Measurements from ENCODE around the gene CEP170B.
"Not testable (repeated sequence)": the region's sequence is repeated elsewhere in the genome, so short reads cannot be mapped to it uniquely, and the experiment has no call there.

CEP170B gene

DNA sequence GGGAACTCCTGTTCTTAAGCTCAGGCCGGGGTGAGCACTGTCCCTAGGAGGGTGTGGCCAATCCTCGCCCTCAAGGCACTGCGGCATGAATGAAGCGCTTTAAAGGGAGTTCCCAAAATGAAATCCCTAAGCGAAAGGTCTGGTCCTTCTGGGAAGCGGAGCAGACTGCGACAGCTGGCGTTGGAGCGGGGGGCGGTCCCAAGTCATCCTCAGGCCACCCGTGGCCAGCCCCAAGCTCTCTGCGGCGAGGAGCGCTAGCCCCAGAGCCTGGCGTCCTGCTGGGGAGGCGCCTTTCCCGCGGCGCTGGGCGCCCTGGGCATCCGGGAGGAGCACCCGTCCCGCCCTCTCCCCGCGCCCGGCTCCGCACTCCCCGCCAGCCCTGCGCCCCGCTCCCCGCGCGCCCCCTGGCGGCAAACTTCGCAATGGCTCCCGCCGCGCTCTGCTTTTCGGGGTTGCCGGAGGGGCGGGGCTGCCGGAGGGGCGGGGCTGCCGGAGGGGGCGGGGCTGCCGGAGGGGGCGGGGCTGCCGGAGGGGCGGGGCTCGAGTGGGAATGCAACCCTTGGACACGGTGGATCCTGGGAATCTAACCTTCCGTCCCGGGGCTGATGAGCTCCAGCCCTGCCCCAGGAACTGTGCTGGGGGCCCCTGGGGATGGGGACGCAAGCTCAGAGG is 38.7 kb upstream of the CEP170B start:
- FAIRE-seq (peak; percentile 93), DNase-seq (ENCODE audit: insufficient read length) (peak; percentile 97)
- no peak for TF ChIP-seq POLR2A (IDR thresholded peaks at IDR 0.05; ENCODE audit: low read depth, low read length)
- TF ChIP-seq POLR2AphosphoS5 (IDR thresholded peaks at IDR 0.05; ENCODE audit: low read depth, low read length): no peak
- TF ChIP-seq TAF1 (IDR thresholded peaks at IDR 0.05; ENCODE audit: borderline replicate concordance, low read depth, low read length): no peak

DNA sequence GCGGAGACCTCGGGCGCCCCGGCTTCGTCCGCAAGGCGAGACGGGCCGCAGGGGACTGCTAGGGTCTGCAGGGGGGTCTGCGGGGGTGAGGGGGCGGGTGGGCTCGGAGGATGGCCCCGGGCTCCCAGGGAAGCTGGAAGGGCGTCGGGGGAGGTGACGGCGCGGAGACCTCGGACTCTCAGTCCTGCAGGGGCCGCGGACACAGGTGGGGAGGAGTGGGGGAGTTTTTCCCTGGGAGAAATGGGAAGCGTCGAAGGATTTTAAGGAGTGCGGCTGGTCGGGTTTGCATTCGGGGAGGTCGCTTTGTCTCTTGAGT is 38.2 kb upstream of the CEP170B start:
- FAIRE-seq: no peak
- TF ChIP-seq POLR2AphosphoS5 (IDR thresholded peaks at IDR 0.05; ENCODE audit: low read depth, low read length) (no peak), TAF1 (IDR thresholded peaks at IDR 0.05; ENCODE audit: borderline replicate concordance, low read depth, low read length) (no peak), POLR2A (IDR thresholded peaks at IDR 0.05; ENCODE audit: low read depth, low read length) (no peak)
- no peak for DNase-seq (ENCODE audit: insufficient read length)

DNA sequence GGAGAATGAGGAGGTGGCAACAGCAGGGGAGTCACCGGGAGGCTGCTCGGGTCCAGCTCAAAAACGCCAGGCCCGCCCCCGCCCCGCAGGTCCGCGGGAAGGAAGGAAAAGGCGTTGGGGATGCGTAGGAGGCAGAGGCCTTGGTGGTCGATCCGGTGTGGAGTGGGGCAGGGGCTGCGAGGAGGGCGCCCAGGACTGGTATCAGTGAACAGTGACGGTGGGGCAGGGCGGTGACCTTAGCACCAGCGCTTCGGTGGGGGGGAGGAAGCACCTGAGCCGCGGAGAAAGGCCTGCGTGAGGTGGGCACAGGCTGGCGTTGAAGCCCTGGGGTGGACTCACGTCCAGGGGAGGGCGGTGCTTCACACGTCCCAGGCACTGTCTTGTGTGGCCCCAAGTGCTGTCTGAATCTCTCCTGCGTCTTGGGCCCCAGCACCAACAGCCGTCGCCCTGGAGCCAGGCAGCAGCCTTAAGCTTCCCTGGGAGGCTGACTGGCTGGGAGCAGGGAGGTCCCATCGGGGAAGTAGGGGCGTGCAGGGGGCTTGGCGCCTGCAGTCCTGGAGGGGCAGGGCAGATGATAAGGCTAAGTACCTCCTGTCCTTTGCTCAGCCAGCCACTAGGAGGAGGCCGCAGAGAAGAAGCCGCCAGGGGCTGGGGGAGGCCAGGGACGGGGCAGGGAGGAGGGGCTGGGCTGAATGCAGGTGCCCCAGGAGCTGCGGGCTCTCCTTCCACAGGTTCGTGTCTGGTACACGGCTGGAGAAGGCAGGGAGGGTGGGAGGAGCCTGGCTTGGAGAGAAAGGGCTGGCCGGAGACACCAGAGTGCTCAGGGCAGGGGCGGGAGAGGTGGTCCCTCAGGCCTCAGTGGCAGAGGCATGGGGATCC is 37.7 kb upstream of the CEP170B start:
- FAIRE-seq (peak; percentile 9), DNase-seq (ENCODE audit: insufficient read length) (no peak)
- TF ChIP-seq POLR2AphosphoS5 (IDR thresholded peaks at IDR 0.05; ENCODE audit: low read depth, low read length): no peak
- TF ChIP-seq TAF1 (IDR thresholded peaks at IDR 0.05; ENCODE audit: borderline replicate concordance, low read depth, low read length): no peak
- TF ChIP-seq POLR2A (IDR thresholded peaks at IDR 0.05; ENCODE audit: low read depth, low read length): no peak

DNA sequence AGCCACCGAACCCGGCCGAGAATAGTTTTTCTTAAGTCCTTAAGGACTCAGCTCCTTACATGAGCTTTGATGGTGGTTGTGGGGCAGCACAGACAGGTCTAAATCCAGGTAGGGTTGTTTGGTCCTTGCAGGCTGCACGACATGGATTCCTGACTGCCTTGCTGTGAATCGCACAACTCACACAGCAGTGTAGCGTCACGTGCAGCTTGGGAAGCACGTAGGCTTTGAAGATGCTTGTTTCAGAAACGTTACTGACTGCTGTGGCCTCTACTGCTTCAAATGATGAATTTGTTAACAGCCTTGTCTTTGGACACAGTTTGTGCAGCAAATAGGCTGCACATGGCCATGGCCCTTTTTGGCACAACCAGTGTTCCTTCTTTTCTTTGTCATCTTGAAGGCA is 34.3 kb upstream of the CEP170B start:
- DNase-seq (ENCODE audit: insufficient read length) (no peak), FAIRE-seq (no peak)
- no peak for TF ChIP-seq POLR2AphosphoS5 (IDR thresholded peaks at IDR 0.05; ENCODE audit: low read depth, low read length)
- no peak for TF ChIP-seq TAF1 (IDR thresholded peaks at IDR 0.05; ENCODE audit: borderline replicate concordance, low read depth, low read length)

DNA sequence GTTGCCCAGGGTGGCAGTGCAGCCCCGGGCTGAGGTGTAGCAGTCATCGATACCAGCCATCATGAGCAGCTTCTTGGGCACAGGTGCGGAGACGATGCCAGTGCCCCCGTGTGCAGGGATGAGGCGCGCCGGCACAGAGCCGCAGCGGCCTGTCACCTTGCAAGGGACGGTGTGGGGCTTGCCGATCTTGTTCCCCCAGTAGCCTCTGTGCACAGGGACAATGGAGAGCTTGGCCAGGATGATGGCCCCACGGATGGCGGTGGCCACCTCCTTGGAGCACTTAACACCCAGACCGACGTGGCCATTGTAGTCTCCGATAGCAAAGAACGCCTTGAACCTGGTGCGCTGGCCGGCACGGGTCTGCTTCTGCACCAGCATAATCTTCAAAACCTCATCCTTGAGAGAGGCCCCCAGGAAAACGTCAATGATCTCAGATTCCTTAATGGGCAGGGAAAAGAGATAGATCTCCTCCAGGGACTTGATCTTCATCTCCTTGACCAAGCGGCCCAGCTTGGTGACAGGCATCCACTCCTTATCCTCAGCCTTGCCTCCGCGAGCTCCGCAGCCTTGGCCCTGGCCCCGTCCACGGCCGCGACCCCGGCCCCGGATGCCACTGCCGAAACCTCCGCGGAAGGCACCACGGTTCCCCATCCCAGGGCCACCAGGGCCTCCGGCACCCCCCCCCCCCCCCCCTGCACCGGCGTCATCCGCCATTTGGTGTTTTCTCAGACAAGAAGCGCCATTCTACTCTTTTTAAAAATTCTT is 28.7 kb upstream of the CEP170B start:
- DNase-seq (ENCODE audit: insufficient read length); FAIRE-seq: not testable (repeated sequence)

DNA sequence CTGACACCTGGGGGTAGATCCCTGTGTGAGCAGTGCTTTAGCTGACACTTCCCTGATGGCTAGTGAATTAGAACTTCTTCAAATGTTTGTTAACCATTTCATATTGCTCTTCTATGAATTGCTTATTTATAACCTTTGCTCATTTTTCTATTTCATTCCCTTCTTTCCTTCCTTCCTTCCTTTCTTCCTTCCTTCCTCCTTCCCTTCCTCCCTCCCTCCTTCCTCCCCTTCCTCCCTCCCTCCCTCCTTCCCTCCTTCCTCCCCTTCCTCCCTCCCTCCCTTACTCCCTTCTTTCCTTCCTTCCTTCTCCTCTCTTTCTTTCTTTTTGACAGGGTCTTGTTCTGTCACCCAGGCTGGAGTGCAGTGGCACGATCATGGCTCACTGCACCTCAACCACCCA is 23.3 kb upstream of the CEP170B start:
- no peak for FAIRE-seq
- TF ChIP-seq POLR2A (IDR thresholded peaks at IDR 0.05; ENCODE audit: low read depth, low read length): no peak
- TF ChIP-seq TAF1 (IDR thresholded peaks at IDR 0.05; ENCODE audit: borderline replicate concordance, low read depth, low read length): no peak
- no peak for TF ChIP-seq POLR2AphosphoS5 (IDR thresholded peaks at IDR 0.05; ENCODE audit: low read depth, low read length)
- no peak for DNase-seq (ENCODE audit: insufficient read length)

DNA sequence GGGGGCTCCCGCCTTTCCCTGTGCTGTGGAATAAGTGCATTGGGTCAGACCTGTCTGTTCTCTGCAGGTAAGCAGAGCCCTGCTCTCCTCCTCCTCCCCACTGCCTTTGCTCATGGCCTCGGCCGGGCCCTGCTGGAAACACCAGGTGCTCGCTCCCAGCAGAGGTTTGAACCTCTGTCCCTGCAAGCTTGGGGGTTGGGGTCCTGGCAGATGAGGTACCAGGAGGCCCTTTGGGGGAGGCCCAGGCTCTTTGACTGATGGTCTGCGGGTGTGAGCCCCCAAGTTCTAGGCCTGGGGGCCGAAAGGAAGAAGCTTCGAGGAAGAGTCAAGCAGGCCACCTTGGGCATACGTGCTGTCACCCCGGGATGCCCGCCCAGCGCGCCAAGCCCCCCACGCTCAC is 22.1 kb upstream of the CEP170B start:
- FAIRE-seq (no peak), DNase-seq (ENCODE audit: insufficient read length) (no peak)
- TF ChIP-seq TAF1 (IDR thresholded peaks at IDR 0.05; ENCODE audit: borderline replicate concordance, low read depth, low read length): no peak
- TF ChIP-seq POLR2A (IDR thresholded peaks at IDR 0.05; ENCODE audit: low read depth, low read length): no peak
- no peak for TF ChIP-seq POLR2AphosphoS5 (IDR thresholded peaks at IDR 0.05; ENCODE audit: low read depth, low read length)

DNA sequence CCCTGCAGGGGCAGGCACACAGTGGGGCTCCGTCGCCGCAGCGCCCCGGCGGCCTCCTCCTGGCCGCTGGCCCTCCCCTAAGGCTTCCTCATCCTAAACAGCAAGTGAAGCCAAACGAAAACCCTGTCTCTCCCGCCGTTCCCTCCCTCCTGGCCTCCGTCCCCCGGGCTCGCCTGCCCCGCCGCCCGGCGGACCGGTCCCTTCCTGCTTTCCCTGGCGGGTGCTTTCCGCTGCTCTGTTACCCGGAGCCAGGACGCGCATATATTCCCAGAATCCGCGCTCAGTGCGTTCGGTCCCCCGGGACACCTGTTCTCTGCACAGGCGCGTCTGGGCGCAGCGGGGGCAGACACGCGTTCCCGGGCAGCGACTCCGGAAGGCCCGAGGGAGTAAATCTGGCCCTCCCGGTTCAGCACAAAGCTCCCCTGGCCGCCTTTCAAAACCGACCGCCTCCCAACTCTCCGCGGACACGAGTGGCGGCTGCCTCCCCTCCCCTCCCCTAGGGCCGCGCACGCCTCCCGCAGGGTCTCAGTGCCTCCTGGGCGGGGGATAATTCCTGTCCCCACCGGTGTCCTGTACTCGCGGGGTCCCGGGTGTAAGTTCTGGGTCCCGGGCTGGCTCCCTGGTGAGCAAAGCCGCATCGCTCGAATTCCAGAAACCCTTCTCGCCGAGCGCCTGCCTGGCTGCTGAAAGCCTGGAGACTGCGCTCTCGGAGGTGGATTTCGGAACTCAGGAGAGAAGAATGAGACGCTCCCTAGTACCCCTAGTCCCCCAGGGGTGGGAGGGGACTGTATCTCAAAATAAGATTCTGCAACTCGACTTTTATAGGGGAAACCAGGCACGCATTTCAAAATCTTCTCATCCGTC is 21.4 kb upstream of the CEP170B start:
- no peak for FAIRE-seq
- no peak for TF ChIP-seq TAF1 (IDR thresholded peaks at IDR 0.05; ENCODE audit: borderline replicate concordance, low read depth, low read length)
- no peak for TF ChIP-seq POLR2A (IDR thresholded peaks at IDR 0.05; ENCODE audit: low read depth, low read length)
- no peak for TF ChIP-seq POLR2AphosphoS5 (IDR thresholded peaks at IDR 0.05; ENCODE audit: low read depth, low read length)
- DNase-seq (ENCODE audit: insufficient read length): no peak

GRCh38 chr14:104844306-104845032 is 20.6 kb upstream of the CEP170B start:
- DNase-seq (ENCODE audit: insufficient read length): no peak
- no peak for FAIRE-seq
- no peak for TF ChIP-seq TAF1 (IDR thresholded peaks at IDR 0.05; ENCODE audit: borderline replicate concordance, low read depth, low read length)
- TF ChIP-seq POLR2A (IDR thresholded peaks at IDR 0.05; ENCODE audit: low read depth, low read length): no peak
- TF ChIP-seq POLR2AphosphoS5 (IDR thresholded peaks at IDR 0.05; ENCODE audit: low read depth, low read length): no peak

- no peak for DNase-seq (ENCODE audit: insufficient read length)
- TF ChIP-seq TAF1 (IDR thresholded peaks at IDR 0.05; ENCODE audit: borderline replicate concordance, low read depth, low read length) (no peak), POLR2AphosphoS5 (IDR thresholded peaks at IDR 0.05; ENCODE audit: low read depth, low read length) (no peak), POLR2A (IDR thresholded peaks at IDR 0.05; ENCODE audit: low read depth, low read length) (no peak)
- FAIRE-seq: no peak
These were observed 19.9 kb upstream of the CEP170B start for GRCh38 chr14:104845033-104845666.
